GM19467 (cell line): ENCODE data around the gene GNG3.
"Not testable (repeated sequence)": the region's sequence is repeated elsewhere in the genome, so short reads cannot be mapped to it uniquely, and the experiment has no call there.

Experiments
- ATAC-seq: cut with Tn5 transposase; IDR thresholded peaks from one replicate; pipeline ENCODE4 v1.9.1; 2021; ENCODE audit warnings: mild to moderate bottlenecking, moderate library complexity; ENCODE audit not compliant: unreplicated experiment

Gene GNG3

GRCh38 chr11:62716206-62716605, 8.7 kb downstream of the GNG3 start:
- no peak for ATAC-seq

GRCh38 chr11:62716816-62717215, 9.3 kb downstream of the GNG3 start:
- ATAC-seq, result no peak

- ATAC-seq, result no peak
These were observed 12.0 kb downstream of the GNG3 start for GRCh38 chr11:62719302-62719978.

GRCh38 chr11:62721994-62722393, 14.5 kb downstream of the GNG3 start:
- no peak for ATAC-seq

GRCh38 chr11:62724171-62724570, 16.7 kb downstream of the GNG3 start:
- no peak for ATAC-seq

GRCh38 chr11:62725646-62726045, 18.2 kb downstream of the GNG3 start:
- no peak for ATAC-seq

- ATAC-seq, result peak; percentile 2
These were observed 18.9 kb downstream of the GNG3 start for GRCh38 chr11:62726156-62726914.

- peak; percentile 4 for ATAC-seq
These were observed 19.4 kb downstream of the GNG3 start for GRCh38 chr11:62726915-62727164.

- ATAC-seq, result peak; percentile 58
These were observed 19.8 kb downstream of the GNG3 start, which contains the start of gene HNRNPUL2 for GRCh38 chr11:62727165-62727871. TSS of gene HNRNPUL2 (minus strand) at chr11:62727457. CDS start at chr11:62727156, 301 bp downstream.

- peak; percentile 53 for ATAC-seq
These were observed 20.3 kb downstream of the GNG3 start for GRCh38 chr11:62727872-62728170.

GRCh38 chr11:62728171-62728988, 20.9 kb downstream of the GNG3 start, which contains the start of gene TTC9C:
TSS of gene TTC9C (plus strand) at chr11:62728486. CDS start at chr11:62728849, 363 bp downstream.
- ATAC-seq, result no peak

GRCh38 chr11:62730076-62730475, 22.6 kb downstream of the GNG3 start:
- ATAC-seq, result not testable (repeated sequence)

GRCh38 chr11:62732830-62733229, 25.4 kb downstream of the GNG3 start:
- no peak for ATAC-seq

- no peak for ATAC-seq
These were observed 29.7 kb downstream of the GNG3 start for GRCh38 chr11:62737196-62737595.

- ATAC-seq, result no peak
These were observed 40.1 kb downstream of the GNG3 start for GRCh38 chr11:62747475-62748160.

GRCh38 chr11:62749931-62750330, 42.5 kb downstream of the GNG3 start:
- ATAC-seq, result not testable (repeated sequence)

- ATAC-seq, result no peak
These were observed 44.8 kb downstream of the GNG3 start for GRCh38 chr11:62752177-62752785.

GRCh38 chr11:62752994-62753735, 45.7 kb downstream of the GNG3 start:
- no peak for ATAC-seq
